Common myeloid progenitor, CD34-positive (primary cell): ENCODE data around the gene OPTC.

Source experiments
- CTCF ChIA-PET: fragments of 350-600 bp; sonication (Branson Sonifier 250); formaldehyde crosslinking; loops from one replicate; lab custom pipeline; 2021; ENCODE audit warnings: antibody characterized with exemption; lab: Charles Lee
- POLR2A ChIA-PET: fragments of 350-600 bp; sonication (Branson Sonifier 250); formaldehyde crosslinking; loops from one replicate; lab custom pipeline; 2021; ENCODE audit warnings: antibody characterized with exemption; lab: Charles Lee
- DNase-seq, 3 donors: peaks; one replicate each; pipeline versions ENCODE4 v3.0.0 to v3.0.0-alpha.2; 2013
- H3K27ac ChIP-seq, 2 experiments: 1 replicate in 1 of 2; 2 replicates in 1 of 2; pipeline ENCODE4 v1.7.0; 2013; ENCODE audit warnings: inconsistent platforms in 2 of 2, low read length in 2 of 2, mild to moderate bottlenecking in 2 of 2, low read depth in 1 of 2, moderate library complexity in 1 of 2; ENCODE audit not compliant: severe bottlenecking in 2 of 2, insufficient read depth in 1 of 2, poor library complexity in 1 of 2
- H3K27me3 ChIP-seq, 5 experiments: replicated peaks in 2 of 5; 1 replicate in 3 of 5; 2 replicates in 2 of 5; pipeline versions ENCODE4 v1.6.1 to v1.7.0; 2013; ENCODE audit warnings: low read length in 4 of 5, mild to moderate bottlenecking in 2 of 5, moderate library complexity in 2 of 5, inconsistent platforms in 1 of 5; ENCODE audit not compliant: insufficient read depth in 5 of 5, control insufficient read depth in 4 of 5
- H3K36me3 ChIP-seq, 4 experiments: 1 replicate in 2 of 4; 2 replicates in 2 of 4; pipeline versions ENCODE4 v1.6.1 to v1.7.0; 2013; ENCODE audit warnings: low read length in 3 of 4, control low read depth in 1 of 4, mild to moderate bottlenecking in 1 of 4; ENCODE audit not compliant: control insufficient read depth in 4 of 4, insufficient read depth in 4 of 4
- H3K4me1 ChIP-seq, 4 experiments: 1 replicate in 3 of 4; 2 replicates in 1 of 4; pipeline versions ENCODE4 v1.6.1 to v1.7.1; 2013; ENCODE audit warnings: low read length in 3 of 4, mild to moderate bottlenecking in 3 of 4, control low read depth in 1 of 4, inconsistent platforms in 1 of 4, moderate library complexity in 1 of 4; ENCODE audit not compliant: control insufficient read depth in 4 of 4, insufficient read depth in 4 of 4; ENCODE audit errors: control extremely low read depth in 1 of 4
- H3K4me3 ChIP-seq, 7 experiments: 1 replicate in 4 of 7; 2 replicates in 3 of 7; pipeline versions ENCODE4 v1.5.1 to v1.7.0; 2013; ENCODE audit warnings: mild to moderate bottlenecking in 7 of 7, low read length in 6 of 7, moderate library complexity in 6 of 7, inconsistent platforms in 2 of 7, low read depth in 2 of 7, control low read depth in 1 of 7; ENCODE audit not compliant: insufficient read depth in 4 of 7, control insufficient read depth in 1 of 7; ENCODE audit errors: extremely low read depth in 1 of 7
- H3K9me3 ChIP-seq, 5 experiments: 1 replicate in 4 of 5; 2 replicates in 1 of 5; pipeline versions ENCODE4 v1.6.1 to v1.7.1; 2013; ENCODE audit warnings: low read length in 4 of 5, mild to moderate bottlenecking in 2 of 5, inconsistent platforms in 1 of 5, low read depth in 1 of 5, moderate library complexity in 1 of 5; ENCODE audit not compliant: control insufficient read depth in 4 of 5, insufficient read depth in 2 of 5; ENCODE audit errors: control extremely low read depth in 1 of 5
- WGBS: methylation state at CpG from one replicate; pipeline ENCODE4 v1.1.5; 2013; ENCODE audit not compliant: insufficient coverage; 5-methylcytosine and 5-hydroxymethylcytosine counted together

The OPTC gene

DNA sequence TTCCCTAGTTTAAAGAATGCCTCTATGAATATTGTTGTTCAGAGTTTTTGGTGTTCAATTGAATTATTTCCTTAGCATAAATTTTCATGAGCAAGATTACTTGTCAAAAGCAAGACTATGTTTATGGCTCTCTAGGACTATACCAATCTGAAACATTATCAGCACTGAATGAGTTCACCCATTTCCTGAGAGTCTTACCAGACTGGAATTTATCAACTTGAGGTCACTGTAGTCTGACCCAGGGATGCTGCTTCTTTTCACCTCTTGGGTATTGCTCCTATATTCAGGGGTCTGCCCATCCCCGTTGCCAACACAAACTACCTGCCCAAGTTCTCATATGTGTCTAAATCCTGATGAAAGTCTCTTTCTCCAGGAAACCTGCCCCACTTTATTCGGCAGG, 42.6 kb downstream of the OPTC start:
- H3K9me3 ChIP-seq: no peaks in the 10 kb centered on the region
- H3K27ac ChIP-seq: no peak overlapping the region
- no peak overlapping the region for H3K4me3 ChIP-seq
- DNase-seq: no peak
- H3K27me3 ChIP-seq: no peaks in the 10 kb centered on the region
- no peaks in the 10 kb centered on the region for H3K4me1 ChIP-seq
- CTCF ChIA-PET: no interaction called here
- WGBS: 94% methylated on average over 2 of the region's 2 CpGs
- POLR2A ChIA-PET: no interaction called here
- no peaks in the 10 kb centered on the region for H3K36me3 ChIP-seq

DNA sequence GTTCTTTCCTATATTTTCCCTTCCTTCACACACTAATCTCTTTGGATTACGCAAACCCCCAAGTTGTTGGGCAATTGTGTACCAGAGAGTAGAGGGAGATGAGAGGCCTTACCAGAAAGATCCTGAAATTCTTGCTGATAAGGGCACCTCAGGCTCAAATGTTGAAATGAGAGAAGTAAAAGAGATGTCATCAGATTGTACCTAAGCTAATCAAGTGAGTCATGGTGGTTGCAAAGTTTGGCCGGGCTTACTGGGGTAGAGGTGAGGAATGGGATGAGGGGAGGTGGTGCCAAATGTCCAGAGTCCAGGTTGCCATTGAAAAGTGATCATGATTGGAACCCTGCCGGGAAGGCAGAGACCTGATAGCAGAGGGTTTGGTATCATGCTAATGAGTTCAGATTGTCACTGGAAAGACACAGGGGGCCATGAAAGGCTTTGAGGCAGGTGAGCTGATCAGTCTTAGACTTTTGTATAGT, 43.1 kb downstream of the OPTC start:
- Histone ChIP-seq H3K9me3 (no peaks in the 10 kb centered on the region), H3K4me1 (no peaks in the 10 kb centered on the region), H3K36me3 (no peaks in the 10 kb centered on the region), H3K4me3 (no peak overlapping the region), H3K27me3 (no peaks in the 10 kb centered on the region), H3K27ac (no peak overlapping the region)
- DNase-seq: no peak
- CTCF ChIA-PET: no interaction called here
- 100% methylated on average over 2 of the region's 3 CpGs for WGBS
- POLR2A ChIA-PET: no interaction called here

DNA sequence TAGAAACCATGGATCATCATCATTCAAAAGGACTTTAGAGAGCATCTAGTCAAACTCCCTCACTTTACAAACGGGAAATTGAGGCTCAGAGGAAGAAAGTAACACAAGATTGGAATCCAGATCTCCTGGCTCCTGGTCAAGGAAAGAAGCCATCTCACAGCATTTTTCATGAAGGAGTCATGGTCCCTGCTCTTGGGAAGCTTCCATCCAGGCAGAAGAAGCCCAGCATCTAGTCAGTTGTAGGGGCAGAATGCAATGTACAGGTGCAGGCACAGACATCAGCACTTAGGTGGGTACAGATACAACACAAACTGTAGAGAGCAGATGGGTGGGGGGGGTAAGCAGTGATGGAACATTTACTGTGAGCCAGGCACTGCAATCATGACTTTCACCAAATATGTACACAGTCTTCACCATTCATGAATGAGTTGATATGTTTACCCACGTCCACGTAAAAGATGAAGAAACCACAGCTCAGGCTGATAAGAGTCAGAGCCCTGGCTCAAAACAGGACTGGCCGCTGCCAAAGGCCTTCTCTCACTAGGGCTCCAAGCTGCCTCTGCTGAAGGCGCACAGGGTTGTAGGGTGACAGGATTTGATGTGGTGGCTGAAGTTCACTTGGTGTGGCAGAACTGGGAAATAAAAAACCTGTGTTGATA, 44.0 kb downstream of the OPTC start:
- ChIA-PET POLR2A (no interaction called here), CTCF (interaction anchor here (1.2 to 1.7 kb wide), 2 partner anchors 10 to 16 kb away, joined by 3 to 5 read pairs; no protein-coding TSS in a partner anchor)
- H3K27ac ChIP-seq: no peak overlapping the region
- 88% methylated on average over 3 of the region's 5 CpGs for WGBS
- no peaks in the 10 kb centered on the region for H3K36me3 ChIP-seq
- H3K9me3 ChIP-seq: no peaks in the 10 kb centered on the region
- no peak overlapping the region for H3K4me3 ChIP-seq
- H3K27me3 ChIP-seq: no peaks in the 10 kb centered on the region
- H3K4me1 ChIP-seq: no peaks in the 10 kb centered on the region
- DNase-seq: peak in 1 of 3 donors; percentile 18

DNA sequence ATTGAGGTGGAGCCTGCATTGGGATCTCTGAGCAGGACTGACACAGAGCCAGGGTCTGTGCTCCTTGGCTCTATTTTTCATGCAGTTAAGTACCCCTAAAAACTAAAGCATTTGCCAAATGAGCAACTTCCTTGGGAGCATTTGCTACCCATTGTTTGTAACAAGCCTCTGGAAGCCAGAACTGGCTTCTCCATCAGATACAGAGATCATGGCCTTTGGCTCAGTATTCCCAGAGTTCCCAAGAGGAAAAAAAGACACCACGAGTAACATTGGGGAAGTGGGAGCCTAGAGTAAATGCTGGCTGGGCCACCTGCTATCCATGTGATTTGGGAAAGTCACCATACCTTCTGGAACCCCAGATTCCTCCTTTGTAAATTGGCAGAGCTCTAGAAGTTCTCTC, 44.8 kb downstream of the OPTC start:
- no peaks in the 10 kb centered on the region for H3K36me3 ChIP-seq
- no peaks in the 10 kb centered on the region for H3K9me3 ChIP-seq
- no peaks in the 10 kb centered on the region for H3K27me3 ChIP-seq
- CTCF ChIA-PET: interaction anchor here (1.2 to 1.7 kb wide), 2 partner anchors 9 to 17 kb away, joined by 3 to 5 read pairs; no protein-coding TSS in a partner anchor
- POLR2A ChIA-PET: no interaction called here
- no peak overlapping the region for H3K27ac ChIP-seq
- 100% methylated on average over 1 of the region's 1 CpG for WGBS
- no peak overlapping the region for H3K4me3 ChIP-seq
- no peaks in the 10 kb centered on the region for H3K4me1 ChIP-seq
- DNase-seq: no peak

DNA sequence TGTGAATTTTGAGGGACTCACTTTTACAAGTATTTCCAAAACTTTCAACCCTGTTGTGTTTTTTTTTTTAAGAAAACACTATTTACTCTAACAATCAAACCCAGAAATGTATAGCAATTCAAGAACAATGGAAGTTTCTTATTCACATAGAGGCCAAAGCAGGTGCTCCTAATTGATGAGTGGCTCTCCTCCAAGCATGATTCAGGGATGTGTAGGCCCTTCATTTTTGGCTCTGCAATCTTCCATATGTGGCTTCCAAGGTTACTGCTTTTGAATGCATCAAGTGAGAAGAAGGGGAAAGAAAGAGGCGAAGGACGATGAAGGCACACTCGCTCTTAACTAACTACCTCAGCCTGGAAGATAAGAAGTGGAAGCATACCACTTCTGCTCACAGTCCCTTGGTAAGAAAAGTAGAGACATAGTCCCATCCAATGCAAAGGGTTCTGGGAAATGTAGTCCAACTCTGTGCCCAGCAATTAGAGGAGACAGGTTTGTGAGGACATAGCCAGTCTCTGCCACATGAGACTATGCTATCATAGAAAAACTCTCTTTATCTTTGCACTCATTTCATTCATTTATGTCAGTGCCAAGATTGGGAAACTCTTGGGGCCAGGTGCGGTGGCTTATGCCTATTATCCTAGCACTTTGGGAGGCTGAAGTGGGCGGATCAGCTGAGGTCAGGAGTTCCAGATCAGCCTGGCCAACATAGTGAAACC, 46.0 kb downstream of the OPTC start:
- WGBS: 96% methylated on average over 5 of the region's 5 CpGs
- Histone ChIP-seq H3K27ac (no peak overlapping the region), H3K4me1 (peaks cover 0 to 8% (median 1%) of the 10 kb centered on the region in 4 experiments), H3K36me3 (no peaks in the 10 kb centered on the region), H3K9me3 (no peaks in the 10 kb centered on the region), H3K4me3 (no peak overlapping the region), H3K27me3 (no peaks in the 10 kb centered on the region)
- POLR2A ChIA-PET: no interaction called here
- CTCF ChIA-PET: no interaction called here
- DNase-seq: no peak

DNA sequence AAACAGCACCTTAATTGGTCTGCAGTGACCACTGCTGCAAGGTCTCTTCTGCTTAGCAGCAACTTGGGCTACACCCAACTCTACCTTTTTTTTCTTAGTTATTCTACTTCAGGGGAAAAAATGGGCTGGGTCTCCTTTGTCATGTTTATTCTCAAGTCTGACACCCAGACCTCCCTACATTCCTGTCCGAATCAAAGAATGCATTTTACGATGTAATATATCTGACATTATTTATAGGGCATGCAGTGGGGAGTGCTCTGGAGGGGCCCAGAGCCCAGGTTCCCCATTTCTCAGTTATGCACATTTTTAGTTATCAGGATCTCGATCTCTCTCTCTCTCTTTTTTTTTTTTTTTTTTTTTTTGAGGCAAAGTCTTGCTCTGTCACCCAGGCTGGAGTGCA, 50.5 kb downstream of the OPTC start:
- peak; percentile 25 to 81 (median 76) for DNase-seq
- ChIA-PET CTCF (no interaction called here), POLR2A (no interaction called here)
- peaks cover 0 to 15% (median 2%) of the 10 kb centered on the region in 4 experiments for H3K4me1 ChIP-seq
- peaks cover 0 to 2% (median 0%) of the 10 kb centered on the region in 5 experiments for H3K27me3 ChIP-seq
- no peak overlapping the region for H3K27ac ChIP-seq
- H3K36me3 ChIP-seq: no peaks in the 10 kb centered on the region
- H3K4me3 ChIP-seq: no peak overlapping the region
- H3K9me3 ChIP-seq: no peaks in the 10 kb centered on the region
- 0% methylated on average over 1 of the region's 3 CpGs for WGBS
